ENCODE data around the gene SLCO3A1.

SLCO3A1 gene

DNA sequence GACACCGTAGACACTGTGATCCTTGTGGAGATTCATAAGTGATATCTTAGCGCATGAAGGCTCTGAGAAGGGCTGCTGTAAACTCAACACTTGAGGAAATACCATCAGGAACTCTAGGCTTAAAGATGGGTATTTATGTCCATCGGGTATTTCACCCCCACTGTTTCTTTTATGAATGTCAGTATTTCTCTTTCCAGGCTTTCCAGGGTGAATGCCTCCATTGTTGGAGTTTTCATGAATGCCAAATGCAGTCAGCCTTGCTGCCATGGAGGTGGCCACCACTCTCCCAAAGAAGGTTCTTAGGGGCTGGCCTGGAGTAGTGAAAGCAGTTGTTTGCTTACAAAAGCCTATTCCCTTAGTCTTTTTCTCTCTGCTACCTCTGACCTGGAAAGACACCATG lies 259.2 kb downstream of the SLCO3A1 start:
- Histone ChIP-seq H3K9ac (ENCODE audit: low read depth in 1 of 2, low read length in 2 of 2) (no peak overlapping the region), H3K9me3 (ENCODE audit: control insufficient read depth in 1 of 2, low read length in 2 of 2) (no peaks in the 10 kb centered on the region), H3K4me1 (ENCODE audit: control insufficient read depth in 1 of 2, insufficient read depth in 2 of 2, low read length in 2 of 2) (no peaks in the 10 kb centered on the region), H3K27me3 (ENCODE audit: control insufficient read depth in 1 of 2, insufficient read depth in 2 of 2, low read length in 2 of 2) (no peaks in the 10 kb centered on the region), H3K36me3 (ENCODE audit: control insufficient read depth in 1 of 2, insufficient read depth in 2 of 2, low read length in 2 of 2) (no peaks in the 10 kb centered on the region), H3K4me3 (ENCODE audit: low read depth in 1 of 2, low read length in 2 of 2) (no peak overlapping the region), H3K27ac (ENCODE audit: low read depth, low read length) (no peak overlapping the region)

- no peaks in the 10 kb centered on the region for H3K4me1 ChIP-seq (ENCODE audit: control insufficient read depth in 1 of 2, insufficient read depth in 2 of 2, low read length in 2 of 2)
- H3K9me3 ChIP-seq (ENCODE audit: control insufficient read depth in 1 of 2, low read length in 2 of 2), result no peaks in the 10 kb centered on the region
- no peak overlapping the region for H3K27ac ChIP-seq (ENCODE audit: low read depth, low read length)
- no peaks in the 10 kb centered on the region for H3K36me3 ChIP-seq (ENCODE audit: control insufficient read depth in 1 of 2, insufficient read depth in 2 of 2, low read length in 2 of 2)
- H3K27me3 ChIP-seq (ENCODE audit: control insufficient read depth in 1 of 2, insufficient read depth in 2 of 2, low read length in 2 of 2), result no peaks in the 10 kb centered on the region
- no peak overlapping the region for H3K4me3 ChIP-seq (ENCODE audit: low read depth in 1 of 2, low read length in 2 of 2)
- no peak overlapping the region for H3K9ac ChIP-seq (ENCODE audit: low read depth in 1 of 2, low read length in 2 of 2)
Observed at GRCh38 chr15:92113832-92114231, 260.3 kb downstream of the SLCO3A1 start.

GRCh38 chr15:92115834-92116233 lies 262.3 kb downstream of the SLCO3A1 start:
- Histone ChIP-seq H3K27me3 (ENCODE audit: control insufficient read depth in 1 of 2, insufficient read depth in 2 of 2, low read length in 2 of 2) (no peaks in the 10 kb centered on the region), H3K36me3 (ENCODE audit: control insufficient read depth in 1 of 2, insufficient read depth in 2 of 2, low read length in 2 of 2) (no peaks in the 10 kb centered on the region), H3K9ac (ENCODE audit: low read depth in 1 of 2, low read length in 2 of 2) (no peak overlapping the region), H3K9me3 (ENCODE audit: control insufficient read depth in 1 of 2, low read length in 2 of 2) (no peaks in the 10 kb centered on the region), H3K27ac (ENCODE audit: low read depth, low read length) (no peak overlapping the region), H3K4me1 (ENCODE audit: control insufficient read depth in 1 of 2, insufficient read depth in 2 of 2, low read length in 2 of 2) (no peaks in the 10 kb centered on the region), H3K4me3 (ENCODE audit: low read depth in 1 of 2, low read length in 2 of 2) (no peak overlapping the region)

- H3K27ac ChIP-seq (ENCODE audit: low read depth, low read length), result no peak overlapping the region
Observed at GRCh38 chr15:92116330-92116729, 262.8 kb downstream of the SLCO3A1 start.

GRCh38 chr15:92117261-92117731 lies 263.8 kb downstream of the SLCO3A1 start:
- H3K27ac ChIP-seq (ENCODE audit: low read depth, low read length), result no peak overlapping the region
- H3K9ac ChIP-seq (ENCODE audit: low read depth in 1 of 2, low read length in 2 of 2), result no peak overlapping the region
- no peaks in the 10 kb centered on the region for H3K4me1 ChIP-seq (ENCODE audit: control insufficient read depth in 1 of 2, insufficient read depth in 2 of 2, low read length in 2 of 2)
- H3K9me3 ChIP-seq (ENCODE audit: control insufficient read depth in 1 of 2, low read length in 2 of 2), result peaks cover 0 to 2% of the 10 kb centered on the region in 2 donors
- H3K4me3 ChIP-seq (ENCODE audit: low read depth in 1 of 2, low read length in 2 of 2), result no peak overlapping the region
- no peaks in the 10 kb centered on the region for H3K36me3 ChIP-seq (ENCODE audit: control insufficient read depth in 1 of 2, insufficient read depth in 2 of 2, low read length in 2 of 2)
- H3K27me3 ChIP-seq (ENCODE audit: control insufficient read depth in 1 of 2, insufficient read depth in 2 of 2, low read length in 2 of 2), result no peaks in the 10 kb centered on the region

More at GRCh38 chr15:92116330-92116729, 262.8 kb downstream of the SLCO3A1 start:
- Histone ChIP-seq H3K9me3 (ENCODE audit: control insufficient read depth in 1 of 2, low read length in 2 of 2) (no peaks in the 10 kb centered on the region), H3K4me1 (ENCODE audit: control insufficient read depth in 1 of 2, insufficient read depth in 2 of 2, low read length in 2 of 2) (no peaks in the 10 kb centered on the region), H3K36me3 (ENCODE audit: control insufficient read depth in 1 of 2, insufficient read depth in 2 of 2, low read length in 2 of 2) (no peaks in the 10 kb centered on the region), H3K9ac (ENCODE audit: low read depth in 1 of 2, low read length in 2 of 2) (no peak overlapping the region), H3K4me3 (ENCODE audit: low read depth in 1 of 2, low read length in 2 of 2) (no peak overlapping the region), H3K27me3 (ENCODE audit: control insufficient read depth in 1 of 2, insufficient read depth in 2 of 2, low read length in 2 of 2) (no peaks in the 10 kb centered on the region)

DNA sequence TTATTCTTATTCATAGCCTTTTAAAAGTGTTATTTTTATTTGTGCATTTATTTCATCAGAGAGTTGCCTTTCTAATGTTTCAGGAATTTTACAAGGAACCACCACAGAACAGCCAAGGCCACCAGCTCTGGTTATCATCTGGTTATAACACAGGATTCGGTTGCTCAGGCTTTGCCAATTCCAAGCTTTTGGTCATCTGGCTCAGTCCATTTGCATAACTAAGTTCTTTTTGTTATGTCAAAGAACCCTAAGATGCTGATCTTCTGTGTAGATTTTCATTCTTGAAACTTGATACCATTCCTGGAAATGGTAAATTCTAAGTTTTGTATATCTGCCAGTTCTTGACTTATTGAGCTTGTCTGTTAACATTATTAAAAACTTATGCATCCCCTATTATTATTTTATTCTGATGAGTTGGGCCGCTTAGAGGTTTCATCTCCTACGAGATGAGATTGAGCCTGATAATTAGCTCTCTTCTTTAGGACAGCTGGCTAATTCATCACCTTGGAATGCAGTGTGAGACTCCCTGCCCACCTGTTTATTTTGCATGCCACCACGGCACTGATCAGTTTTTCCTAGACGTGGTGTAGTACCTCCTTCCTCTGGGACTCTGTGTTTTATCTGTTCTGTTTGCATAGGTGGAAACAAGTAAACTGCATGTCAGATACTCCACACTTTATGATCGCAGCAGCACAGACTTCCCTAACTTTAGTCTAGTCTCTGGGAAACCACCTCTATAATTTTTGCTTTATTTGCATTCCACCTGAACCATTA lies 264.8 kb downstream of the SLCO3A1 start:
- no peak overlapping the region for H3K27ac ChIP-seq (ENCODE audit: low read depth, low read length)
- H3K4me1 ChIP-seq (ENCODE audit: control insufficient read depth in 1 of 2, insufficient read depth in 2 of 2, low read length in 2 of 2), result no peaks in the 10 kb centered on the region
- no peak overlapping the region for H3K9ac ChIP-seq (ENCODE audit: low read depth in 1 of 2, low read length in 2 of 2)
- no peaks in the 10 kb centered on the region for H3K36me3 ChIP-seq (ENCODE audit: control insufficient read depth in 1 of 2, insufficient read depth in 2 of 2, low read length in 2 of 2)
- peaks cover 0 to 3% of the 10 kb centered on the region in 2 donors for H3K9me3 ChIP-seq (ENCODE audit: control insufficient read depth in 1 of 2, low read length in 2 of 2)
- H3K27me3 ChIP-seq (ENCODE audit: control insufficient read depth in 1 of 2, insufficient read depth in 2 of 2, low read length in 2 of 2), result no peaks in the 10 kb centered on the region
- no peak overlapping the region for H3K4me3 ChIP-seq (ENCODE audit: low read depth in 1 of 2, low read length in 2 of 2)

DNA sequence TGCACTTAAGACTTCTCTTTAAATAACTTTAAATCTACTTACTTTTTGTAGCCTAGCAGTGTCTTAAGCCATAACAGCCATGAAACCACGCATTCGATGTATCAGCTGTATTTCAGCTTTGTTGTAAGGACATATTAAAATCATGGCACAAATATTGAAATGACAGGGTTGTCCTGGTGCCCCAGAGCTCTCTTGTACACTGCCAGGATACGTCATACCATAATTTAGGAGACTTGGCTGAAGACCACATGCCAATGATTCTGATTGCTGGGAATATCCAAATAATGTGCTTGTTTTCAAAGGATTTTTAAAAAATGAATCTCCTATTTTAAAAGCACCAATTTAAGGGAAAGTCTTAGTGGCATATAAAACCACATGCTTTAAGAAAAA lies 265.4 kb downstream of the SLCO3A1 start:
- Histone ChIP-seq H3K4me1 (ENCODE audit: control insufficient read depth in 1 of 2, insufficient read depth in 2 of 2, low read length in 2 of 2) (no peaks in the 10 kb centered on the region), H3K9ac (ENCODE audit: low read depth in 1 of 2, low read length in 2 of 2) (no peak overlapping the region), H3K27ac (ENCODE audit: low read depth, low read length) (no peak overlapping the region), H3K36me3 (ENCODE audit: control insufficient read depth in 1 of 2, insufficient read depth in 2 of 2, low read length in 2 of 2) (no peaks in the 10 kb centered on the region), H3K27me3 (ENCODE audit: control insufficient read depth in 1 of 2, insufficient read depth in 2 of 2, low read length in 2 of 2) (no peaks in the 10 kb centered on the region), H3K4me3 (ENCODE audit: low read depth in 1 of 2, low read length in 2 of 2) (no peak overlapping the region), H3K9me3 (ENCODE audit: control insufficient read depth in 1 of 2, low read length in 2 of 2) (peaks cover 0 to 3% of the 10 kb centered on the region in 2 donors)

- H3K36me3 ChIP-seq (ENCODE audit: control insufficient read depth in 1 of 2, insufficient read depth in 2 of 2, low read length in 2 of 2), result no peaks in the 10 kb centered on the region
- H3K9me3 ChIP-seq (ENCODE audit: control insufficient read depth in 1 of 2, low read length in 2 of 2), result peaks cover 0 to 3% of the 10 kb centered on the region in 2 donors
- no peak overlapping the region for H3K9ac ChIP-seq (ENCODE audit: low read depth in 1 of 2, low read length in 2 of 2)
- H3K4me3 ChIP-seq (ENCODE audit: low read depth in 1 of 2, low read length in 2 of 2), result no peak overlapping the region
- H3K27me3 ChIP-seq (ENCODE audit: control insufficient read depth in 1 of 2, insufficient read depth in 2 of 2, low read length in 2 of 2), result no peaks in the 10 kb centered on the region
- no peaks in the 10 kb centered on the region for H3K4me1 ChIP-seq (ENCODE audit: control insufficient read depth in 1 of 2, insufficient read depth in 2 of 2, low read length in 2 of 2)
- no peak overlapping the region for H3K27ac ChIP-seq (ENCODE audit: low read depth, low read length)
Observed at GRCh38 chr15:92120094-92120795, 266.7 kb downstream of the SLCO3A1 start.

- Histone ChIP-seq H3K36me3 (ENCODE audit: control insufficient read depth in 1 of 2, insufficient read depth in 2 of 2, low read length in 2 of 2) (peaks cover 0 to under 1% of the 10 kb centered on the region in 2 donors), H3K27ac (ENCODE audit: low read depth, low read length) (no peak overlapping the region), H3K27me3 (ENCODE audit: control insufficient read depth in 1 of 2, insufficient read depth in 2 of 2, low read length in 2 of 2) (no peaks in the 10 kb centered on the region), H3K4me1 (ENCODE audit: control insufficient read depth in 1 of 2, insufficient read depth in 2 of 2, low read length in 2 of 2) (no peaks in the 10 kb centered on the region), H3K9ac (ENCODE audit: low read depth in 1 of 2, low read length in 2 of 2) (no peak overlapping the region), H3K4me3 (ENCODE audit: low read depth in 1 of 2, low read length in 2 of 2) (no peak overlapping the region), H3K9me3 (ENCODE audit: control insufficient read depth in 1 of 2, low read length in 2 of 2) (peaks cover 0 to 3% of the 10 kb centered on the region in 2 donors)
Observed at GRCh38 chr15:92121047-92121446, 267.5 kb downstream of the SLCO3A1 start.

DNA sequence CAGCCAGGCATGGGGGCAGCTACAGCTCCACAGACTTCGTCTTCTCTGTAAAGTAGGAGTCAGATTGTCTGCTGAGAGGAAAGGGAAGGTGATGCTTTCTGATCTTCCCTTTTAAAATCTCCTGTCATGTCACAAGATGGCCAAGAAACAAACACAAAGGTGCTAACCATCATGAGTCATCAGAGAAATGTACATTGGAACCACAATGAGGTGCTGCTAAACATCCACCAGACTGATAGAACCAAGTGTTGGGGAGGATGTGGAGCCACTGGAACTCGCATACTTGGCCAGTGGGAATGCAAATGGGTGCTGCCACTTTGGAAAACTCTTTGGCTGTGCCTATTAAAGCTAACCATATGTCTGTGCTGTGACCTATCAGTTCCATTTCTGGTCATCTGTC lies 268.8 kb downstream of the SLCO3A1 start:
- H3K4me1 ChIP-seq (ENCODE audit: control insufficient read depth in 1 of 2, insufficient read depth in 2 of 2, low read length in 2 of 2), result no peaks in the 10 kb centered on the region
- no peak overlapping the region for H3K27ac ChIP-seq (ENCODE audit: low read depth, low read length)
- H3K9ac ChIP-seq (ENCODE audit: low read depth in 1 of 2, low read length in 2 of 2), result no peak overlapping the region
- peaks cover 0 to 3% of the 10 kb centered on the region in 2 donors for H3K9me3 ChIP-seq (ENCODE audit: control insufficient read depth in 1 of 2, low read length in 2 of 2)
- H3K4me3 ChIP-seq (ENCODE audit: low read depth in 1 of 2, low read length in 2 of 2), result no peak overlapping the region
- H3K36me3 ChIP-seq (ENCODE audit: control insufficient read depth in 1 of 2, insufficient read depth in 2 of 2, low read length in 2 of 2), result peaks cover 0 to 8% of the 10 kb centered on the region in 2 donors
- no peaks in the 10 kb centered on the region for H3K27me3 ChIP-seq (ENCODE audit: control insufficient read depth in 1 of 2, insufficient read depth in 2 of 2, low read length in 2 of 2)
